ENCODE results near the gene GOLGA1.

DNA sequence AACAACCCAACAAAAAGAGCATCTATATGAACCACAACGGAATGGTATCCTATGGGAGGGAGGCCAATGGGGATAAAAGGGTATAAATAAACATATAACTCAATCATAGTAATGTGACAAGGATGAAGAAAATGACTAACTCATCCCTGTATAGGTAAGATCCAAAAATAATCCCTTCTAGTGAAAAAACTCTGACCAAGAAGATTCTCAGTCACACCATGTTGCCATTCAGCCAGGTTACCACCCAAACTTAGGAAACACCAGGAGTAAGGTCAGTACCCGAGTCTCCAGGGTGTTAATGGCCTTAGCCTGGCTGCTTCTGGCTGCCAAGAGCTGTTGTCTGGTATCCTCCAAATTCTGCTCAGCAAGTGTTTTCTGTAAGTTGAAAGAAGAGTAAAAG lies 32.8 kb downstream of the GOLGA1 start:
- TF ChIP-seq, protein P1, sequence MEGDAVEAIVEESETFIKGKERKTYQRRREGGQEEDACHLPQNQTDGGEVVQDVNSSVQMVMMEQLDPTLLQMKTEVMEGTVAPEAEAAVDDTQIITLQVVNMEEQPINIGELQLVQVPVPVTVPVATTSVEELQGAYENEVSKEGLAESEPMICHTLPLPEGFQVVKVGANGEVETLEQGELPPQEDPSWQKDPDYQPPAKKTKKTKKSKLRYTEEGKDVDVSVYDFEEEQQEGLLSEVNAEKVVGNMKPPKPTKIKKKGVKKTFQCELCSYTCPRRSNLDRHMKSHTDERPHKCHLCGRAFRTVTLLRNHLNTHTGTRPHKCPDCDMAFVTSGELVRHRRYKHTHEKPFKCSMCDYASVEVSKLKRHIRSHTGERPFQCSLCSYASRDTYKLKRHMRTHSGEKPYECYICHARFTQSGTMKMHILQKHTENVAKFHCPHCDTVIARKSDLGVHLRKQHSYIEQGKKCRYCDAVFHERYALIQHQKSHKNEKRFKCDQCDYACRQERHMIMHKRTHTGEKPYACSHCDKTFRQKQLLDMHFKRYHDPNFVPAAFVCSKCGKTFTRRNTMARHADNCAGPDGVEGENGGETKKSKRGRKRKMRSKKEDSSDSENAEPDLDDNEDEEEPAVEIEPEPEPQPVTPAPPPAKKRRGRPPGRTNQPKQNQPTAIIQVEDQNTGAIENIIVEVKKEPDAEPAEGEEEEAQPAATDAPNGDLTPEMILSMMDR (optimal IDR thresholded peaks at IDR 0.05 in 1 of 3, IDR thresholded peaks at IDR 0.05 in 1 of 3, conservative IDR thresholded peaks at IDR 0.05 in 1 of 3; ENCODE audit: extremely low read depth in 1 of 3, insufficient read depth in 2 of 3, low read length in 3 of 3), result no peak
- no peak for TF ChIP-seq EZH2 (IDR thresholded peaks at IDR 0.05; ENCODE audit: low read length)
